Tibial artery (tissue), 4 donors: ENCODE results near the gene NHSL2.

Source experiments
- DNase-seq, 2 donors: peaks; one replicate each; pipeline ENCODE4 v3.0.0-alpha.2; 2019
- H3K27ac ChIP-seq, 2 donors: fragments of 200-600 bp; sonication (generic) in 1 of 2; 1 replicate in 1 of 2; 2 replicates in 1 of 2; pipeline ENCODE4 v1.5.1; 2018 to 2019; ENCODE audit warnings: mild to moderate bottlenecking in 1 of 2
- H3K27me3 ChIP-seq, 2 donors: fragments of 200-600 bp; sonication (generic) in 1 of 2; one replicate each; pipeline versions ENCODE4 v1.5.1 to v1.6.0; 2016 to 2019
- H3K36me3 ChIP-seq, 3 donors: fragments of 200-600 bp; sonication (generic) in 2 of 3; one replicate each; pipeline ENCODE4 v1.5.1; 2016 to 2019; ENCODE audit warnings: mild to moderate bottlenecking in 2 of 3
- H3K4me1 ChIP-seq, 4 donors: fragments of 200-600 bp; sonication (generic) in 2 of 4; 1 replicate in 3 of 4; 2 replicates in 1 of 4; pipeline ENCODE4 v1.5.1; 2016 to 2019
- H3K4me3 ChIP-seq, 2 donors: fragments of 200-600 bp; sonication (generic) in 1 of 2; 1 replicate in 1 of 2; 2 replicates in 1 of 2; pipeline ENCODE4 v1.5.1; 2018 to 2019; ENCODE audit warnings: mild to moderate bottlenecking in 2 of 2
- H3K9me3 ChIP-seq, 3 donors: fragments of 200-600 bp; sonication (generic) in 1 of 3; one replicate each; pipeline ENCODE4 v1.5.1; 2016 to 2019
- intact Hi-C: fragments of 100-400 bp; cut with DNase I; formaldehyde crosslinking; loops from one replicate; pipeline ENCODE4 v1.15.0; 2023; ENCODE audit warnings: low total_unique reads
- TF ChIP-seq, protein P1 (sequence below), 2 experiments: fragments of 200-600 bp in 1 of 2; fragments of 450-650 bp in 1 of 2; IDR thresholded peaks; one replicate each; pipeline ENCODE4 v1.5.1; 2017 to 2019; ENCODE audit warnings: antibody characterized with exemption in 2 of 2, mild to moderate bottlenecking in 1 of 2, moderate library complexity in 1 of 2

Gene NHSL2

DNA sequence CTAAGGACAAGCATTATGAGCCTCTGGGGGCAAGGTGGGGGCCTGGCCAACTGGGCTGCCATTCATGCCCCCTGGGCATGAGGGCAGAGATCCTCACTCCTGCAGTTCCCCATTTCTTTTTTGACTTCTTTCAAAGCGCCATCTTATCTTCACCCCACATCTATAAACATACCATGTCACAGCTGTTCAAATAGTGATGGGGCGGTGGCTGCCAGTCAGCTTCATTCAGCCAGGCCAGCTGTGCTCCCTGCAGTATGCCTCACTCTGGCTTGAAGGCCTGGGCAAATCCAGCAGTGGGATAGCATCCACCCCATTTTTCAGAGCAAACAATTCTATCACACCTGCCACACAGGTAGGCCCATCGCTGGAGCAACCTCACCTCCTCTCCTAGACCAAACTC, 85.5 kb downstream of the NHSL2 start:
- no peak overlapping the region for H3K27ac ChIP-seq
- TF ChIP-seq, protein P1, sequence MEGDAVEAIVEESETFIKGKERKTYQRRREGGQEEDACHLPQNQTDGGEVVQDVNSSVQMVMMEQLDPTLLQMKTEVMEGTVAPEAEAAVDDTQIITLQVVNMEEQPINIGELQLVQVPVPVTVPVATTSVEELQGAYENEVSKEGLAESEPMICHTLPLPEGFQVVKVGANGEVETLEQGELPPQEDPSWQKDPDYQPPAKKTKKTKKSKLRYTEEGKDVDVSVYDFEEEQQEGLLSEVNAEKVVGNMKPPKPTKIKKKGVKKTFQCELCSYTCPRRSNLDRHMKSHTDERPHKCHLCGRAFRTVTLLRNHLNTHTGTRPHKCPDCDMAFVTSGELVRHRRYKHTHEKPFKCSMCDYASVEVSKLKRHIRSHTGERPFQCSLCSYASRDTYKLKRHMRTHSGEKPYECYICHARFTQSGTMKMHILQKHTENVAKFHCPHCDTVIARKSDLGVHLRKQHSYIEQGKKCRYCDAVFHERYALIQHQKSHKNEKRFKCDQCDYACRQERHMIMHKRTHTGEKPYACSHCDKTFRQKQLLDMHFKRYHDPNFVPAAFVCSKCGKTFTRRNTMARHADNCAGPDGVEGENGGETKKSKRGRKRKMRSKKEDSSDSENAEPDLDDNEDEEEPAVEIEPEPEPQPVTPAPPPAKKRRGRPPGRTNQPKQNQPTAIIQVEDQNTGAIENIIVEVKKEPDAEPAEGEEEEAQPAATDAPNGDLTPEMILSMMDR (IDR thresholded peaks at IDR 0.05), result no peak

DNA sequence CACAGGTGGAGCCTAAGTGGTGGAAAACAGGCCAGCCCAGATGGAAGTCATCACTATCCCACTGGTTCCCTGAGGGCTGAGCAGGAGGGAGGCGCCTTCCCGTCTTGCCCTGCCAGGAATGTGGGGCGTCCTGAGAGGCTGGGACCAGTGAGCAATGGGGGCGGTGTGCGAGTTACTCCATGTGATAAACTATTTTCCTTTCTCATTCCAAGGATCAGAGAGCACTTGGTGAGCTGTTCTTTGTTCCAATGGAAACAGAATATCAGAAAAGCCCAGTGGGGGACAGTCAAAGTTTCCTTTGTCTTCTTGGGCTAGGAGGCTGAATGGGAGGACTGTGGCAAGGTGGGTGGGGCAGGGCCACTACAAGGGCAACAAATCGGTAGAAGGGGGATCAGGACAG, 86.2 kb downstream of the NHSL2 start:
- Histone ChIP-seq H3K36me3 (no peaks in the 10 kb centered on the region), H3K4me3 (no peak overlapping the region), H3K27ac (peak overlapping the region in 1 of 2 donors; percentile 41), H3K9me3 (no peaks in the 10 kb centered on the region), H3K4me1 (no peaks in the 10 kb centered on the region), H3K27me3 (no peaks in the 10 kb centered on the region)
- DNase-seq, result peak; percentile 70 to 81
- TF ChIP-seq, protein P1 (IDR thresholded peaks at IDR 0.05), result no peak
- intact Hi-C loops, result no loop called here

More for the DNA sequence above, 85.5 kb downstream of the NHSL2 start:
- intact Hi-C loops, result no loop called here
- Histone ChIP-seq H3K4me1 (no peaks in the 10 kb centered on the region), H3K27me3 (no peaks in the 10 kb centered on the region), H3K9me3 (no peaks in the 10 kb centered on the region), H3K4me3 (no peak overlapping the region), H3K36me3 (no peaks in the 10 kb centered on the region)
- no peak for DNase-seq

DNA sequence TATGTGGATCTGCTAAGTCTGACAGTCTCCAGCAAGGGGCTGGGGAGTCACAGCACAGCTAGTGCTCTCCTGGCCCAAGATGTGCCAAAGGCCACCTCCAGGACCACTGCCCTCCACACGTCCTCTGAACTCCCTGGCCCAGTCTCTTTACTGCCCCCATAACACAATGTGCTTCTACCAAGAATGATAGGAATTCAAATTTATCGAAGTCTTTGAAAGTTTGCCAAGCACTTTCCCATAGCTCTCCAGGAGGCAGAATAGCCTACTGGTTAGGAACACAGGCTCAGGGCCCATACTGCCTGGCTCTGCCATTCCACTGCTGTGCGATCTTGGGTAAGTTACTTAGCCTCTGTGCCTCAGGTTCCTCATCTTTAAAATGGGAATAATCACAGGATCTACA, 86.7 kb downstream of the NHSL2 start:
- Histone ChIP-seq H3K27me3 (no peaks in the 10 kb centered on the region), H3K27ac (peak overlapping the region in 1 of 2 donors; percentile 41), H3K9me3 (no peaks in the 10 kb centered on the region), H3K4me3 (no peak overlapping the region), H3K4me1 (no peaks in the 10 kb centered on the region), H3K36me3 (no peaks in the 10 kb centered on the region)
- intact Hi-C loops, result no loop called here
- no peak for DNase-seq
- TF ChIP-seq, protein P1 (IDR thresholded peaks at IDR 0.05), result no peak

DNA sequence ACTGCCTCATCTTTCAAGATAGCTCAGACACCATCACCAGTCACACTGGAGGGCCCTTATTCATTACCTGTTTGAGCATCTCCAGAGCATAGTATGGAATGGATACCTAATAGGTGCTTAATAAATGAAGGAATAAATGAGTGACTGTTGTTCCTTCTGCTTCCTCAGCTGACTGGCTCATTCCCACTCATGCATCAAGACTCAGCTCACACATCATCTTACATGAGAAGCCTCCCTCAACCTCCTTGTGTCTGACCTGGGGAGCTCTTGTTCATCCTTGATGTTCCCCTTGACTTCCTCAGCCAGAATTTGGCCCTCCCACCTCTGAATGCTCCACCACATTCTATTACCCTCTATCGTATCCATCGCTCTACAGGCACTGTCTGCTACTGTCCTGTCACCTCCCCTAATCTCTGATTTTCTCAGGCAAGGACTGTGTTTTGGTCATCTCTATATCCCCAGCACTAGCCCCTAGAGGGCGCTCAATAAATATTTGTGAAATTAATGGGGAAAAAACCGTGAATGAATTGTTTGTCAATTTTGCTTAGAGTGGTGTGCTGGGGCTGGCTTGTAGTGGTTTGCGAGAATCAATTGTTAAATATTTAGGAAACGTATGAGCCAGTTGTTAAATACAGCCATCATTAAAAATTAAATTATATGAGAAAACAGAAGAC, 88.3 kb downstream of the NHSL2 start:
- peak in 1 of 2 donors; percentile 38 for DNase-seq
- TF ChIP-seq, protein P1 (IDR thresholded peaks at IDR 0.05), result peak; percentile 46 to 57
- no peaks in the 10 kb centered on the region for H3K9me3 ChIP-seq
- H3K4me3 ChIP-seq, result no peak overlapping the region
- no peaks in the 10 kb centered on the region for H3K36me3 ChIP-seq
- H3K27me3 ChIP-seq, result no peaks in the 10 kb centered on the region
- no peak overlapping the region for H3K27ac ChIP-seq
- H3K4me1 ChIP-seq, result peaks cover 0 to 5% (median 2%) of the 10 kb centered on the region in 4 donors
- intact Hi-C loops, result no loop called here

DNA sequence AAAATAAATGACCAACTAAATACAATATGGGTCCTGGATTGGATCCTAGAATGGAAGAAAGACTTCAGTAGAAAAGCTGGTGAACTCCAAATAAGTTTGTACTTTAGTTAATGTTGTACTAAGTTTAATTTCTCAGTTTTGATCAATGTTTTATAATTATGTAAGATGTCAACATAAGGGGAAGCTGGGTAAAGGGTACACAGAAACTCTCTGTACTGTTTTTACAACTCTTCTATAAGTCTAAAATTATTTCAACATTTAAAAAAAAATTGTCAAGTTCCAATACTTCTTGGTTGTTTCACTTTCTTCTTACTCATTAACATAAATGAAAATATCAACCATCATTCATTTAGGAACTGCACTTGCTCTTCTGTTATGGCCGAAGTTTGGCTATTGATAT, 88.9 kb downstream of the NHSL2 start:
- DNase-seq, result no peak
- no peak overlapping the region for H3K27ac ChIP-seq
- H3K4me1 ChIP-seq, result peaks cover 0 to 11% (median 3%) of the 10 kb centered on the region in 4 donors
- no peaks in the 10 kb centered on the region for H3K27me3 ChIP-seq
- TF ChIP-seq, protein P1 (IDR thresholded peaks at IDR 0.05), result no peak
- no peaks in the 10 kb centered on the region for H3K36me3 ChIP-seq
- H3K4me3 ChIP-seq, result no peak overlapping the region
- no peaks in the 10 kb centered on the region for H3K9me3 ChIP-seq
- intact Hi-C loops, result no loop called here
